ENCODE measurements around the gene BTN3A1. TPM values are rescaled to one million over a fixed set of nuclear protein-coding genes. Genes with fewer than 3 reads are reported as not detected.
"Not testable (repeated sequence)": the region's sequence is repeated elsewhere in the genome, so short reads cannot be mapped to it uniquely, and the experiment has no call there.

BTN3A1 gene
- total RNA-seq, 1 experiment from 2014 or later = 32.7 TPM

- DNase-seq = no peak
- peaks cover 15% of the 10 kb centered on the region for H3K79me2 ChIP-seq (ENCODE audit: low read length)
- H3K9ac ChIP-seq (ENCODE audit: low read length) = no peak overlapping the region
- no peaks in the 10 kb centered on the region for H3K36me3 ChIP-seq (ENCODE audit: insufficient read depth, low read length)
- H4K20me1 ChIP-seq (ENCODE audit: insufficient read depth, low read depth, low read length) = no peaks in the 10 kb centered on the region
- peaks cover 27% of the 10 kb centered on the region for H3K4me1 ChIP-seq (ENCODE audit: low read length)
- no peaks in the 10 kb centered on the region for H3K9me2 ChIP-seq (replicated peaks; ENCODE audit: insufficient read depth, low read length)
- H3K27ac ChIP-seq (ENCODE audit: low read length) = no peak overlapping the region
- H2AFZ ChIP-seq (ENCODE audit: low read length) = no peak overlapping the region
- no peaks in the 10 kb centered on the region for H3K9me3 ChIP-seq (ENCODE audit: low read length)
- H3K4me2 ChIP-seq (ENCODE audit: low read depth, low read length, poor library complexity, severe bottlenecking) = no peak overlapping the region
- H3K4me3 ChIP-seq (ENCODE audit: low read length) = no peak overlapping the region
- H3K27me3 ChIP-seq (ENCODE audit: low read length) = no peaks in the 10 kb centered on the region
Measured at GRCh38 chr6:26361544-26361943, 40.5 kb upstream of the BTN3A1 start.

- no peaks in the 10 kb centered on the region for H3K36me3 ChIP-seq (ENCODE audit: insufficient read depth, low read length)
- no peaks in the 10 kb centered on the region for H4K20me1 ChIP-seq (ENCODE audit: insufficient read depth, low read depth, low read length)
- H3K9ac ChIP-seq (ENCODE audit: low read length) = no peak overlapping the region
- peaks cover 34% of the 10 kb centered on the region for H3K4me1 ChIP-seq (ENCODE audit: low read length)
- H3K4me3 ChIP-seq (ENCODE audit: low read length) = no peak overlapping the region
- H3K27me3 ChIP-seq (ENCODE audit: low read length) = no peaks in the 10 kb centered on the region
- H3K27ac ChIP-seq (ENCODE audit: low read length) = no peak overlapping the region
- no peaks in the 10 kb centered on the region for H3K9me2 ChIP-seq (replicated peaks; ENCODE audit: insufficient read depth, low read length)
- no peak overlapping the region for H2AFZ ChIP-seq (ENCODE audit: low read length)
- H3K4me2 ChIP-seq (ENCODE audit: low read depth, low read length, poor library complexity, severe bottlenecking) = no peak overlapping the region
- H3K79me2 ChIP-seq (ENCODE audit: low read length) = peaks cover 22% of the 10 kb centered on the region
- H3K9me3 ChIP-seq (ENCODE audit: low read length) = no peaks in the 10 kb centered on the region
- DNase-seq = no peak
Measured at GRCh38 chr6:26362093-26362835, 39.8 kb upstream of the BTN3A1 start.

GRCh38 chr6:26362836-26363220, 39.2 kb upstream of the BTN3A1 start:
- H3K4me2 ChIP-seq (ENCODE audit: low read depth, low read length, poor library complexity, severe bottlenecking) = no peak overlapping the region
- H3K27me3 ChIP-seq (ENCODE audit: low read length) = no peaks in the 10 kb centered on the region
- no peaks in the 10 kb centered on the region for H3K36me3 ChIP-seq (ENCODE audit: insufficient read depth, low read length)
- H2AFZ ChIP-seq (ENCODE audit: low read length) = no peak overlapping the region
- peaks cover 34% of the 10 kb centered on the region for H3K4me1 ChIP-seq (ENCODE audit: low read length)
- H4K20me1 ChIP-seq (ENCODE audit: insufficient read depth, low read depth, low read length) = no peaks in the 10 kb centered on the region
- H3K4me3 ChIP-seq (ENCODE audit: low read length) = no peak overlapping the region
- peaks cover 24% of the 10 kb centered on the region for H3K79me2 ChIP-seq (ENCODE audit: low read length)
- DNase-seq = no peak
- no peaks in the 10 kb centered on the region for H3K9me2 ChIP-seq (replicated peaks; ENCODE audit: insufficient read depth, low read length)
- H3K9ac ChIP-seq (ENCODE audit: low read length) = no peak overlapping the region
- H3K9me3 ChIP-seq (ENCODE audit: low read length) = no peaks in the 10 kb centered on the region
- no peak overlapping the region for H3K27ac ChIP-seq (ENCODE audit: low read length)

GRCh38 chr6:26363882-26364701, 38.0 kb upstream of the BTN3A1 start:
- H3K79me2 ChIP-seq (ENCODE audit: low read length) = peaks cover 24% of the 10 kb centered on the region
- peak overlapping the region; percentile 95 for H2AFZ ChIP-seq (ENCODE audit: low read length)
- H4K20me1 ChIP-seq (ENCODE audit: insufficient read depth, low read depth, low read length) = no peaks in the 10 kb centered on the region
- peak overlapping the region; percentile 90 for H3K4me2 ChIP-seq (ENCODE audit: low read depth, low read length, poor library complexity, severe bottlenecking)
- H3K9me2 ChIP-seq (replicated peaks; ENCODE audit: insufficient read depth, low read length) = no peaks in the 10 kb centered on the region
- H3K27ac ChIP-seq (ENCODE audit: low read length) = peak overlapping the region; percentile 81
- peak overlapping the region; percentile 84 for H3K9ac ChIP-seq (ENCODE audit: low read length)
- DNase-seq = peak; percentile 62
- H3K27me3 ChIP-seq (ENCODE audit: low read length) = no peaks in the 10 kb centered on the region
- no peaks in the 10 kb centered on the region for H3K9me3 ChIP-seq (ENCODE audit: low read length)
- peak overlapping the region; percentile 88 for H3K4me3 ChIP-seq (ENCODE audit: low read length)
- no peaks in the 10 kb centered on the region for H3K36me3 ChIP-seq (ENCODE audit: insufficient read depth, low read length)
- peaks cover 28% of the 10 kb centered on the region for H3K4me1 ChIP-seq (ENCODE audit: low read length)

GRCh38 chr6:26365633-26365995, 36.5 kb upstream of the BTN3A1 start:
- H3K27ac ChIP-seq (ENCODE audit: low read length) = peak overlapping the region; percentile 81
- DNase-seq = no peak
- H2AFZ ChIP-seq (ENCODE audit: low read length) = no peak overlapping the region; the same call in 1 of the 2 replicates
- H3K9ac ChIP-seq (ENCODE audit: low read length) = peak overlapping the region; percentile 84
- H4K20me1 ChIP-seq (ENCODE audit: insufficient read depth, low read depth, low read length) = no peaks in the 10 kb centered on the region
- peaks cover 28% of the 10 kb centered on the region for H3K4me1 ChIP-seq (ENCODE audit: low read length)
- H3K36me3 ChIP-seq (ENCODE audit: insufficient read depth, low read length) = 0 out of 2 replicates have a peak, but pooled peaks cover 4% of the 10 kb centered on the region
- H3K9me2 ChIP-seq (replicated peaks; ENCODE audit: insufficient read depth, low read length) = no peaks in the 10 kb centered on the region
- peaks cover 24% of the 10 kb centered on the region for H3K79me2 ChIP-seq (ENCODE audit: low read length)
- H3K27me3 ChIP-seq (ENCODE audit: low read length) = no peaks in the 10 kb centered on the region
- H3K9me3 ChIP-seq (ENCODE audit: low read length) = no peaks in the 10 kb centered on the region
- peak overlapping the region; percentile 90 for H3K4me2 ChIP-seq (ENCODE audit: low read depth, low read length, poor library complexity, severe bottlenecking)
- H3K4me3 ChIP-seq (ENCODE audit: low read length) = peak overlapping the region; percentile 88

GRCh38 chr6:26366504-26366903, 35.6 kb upstream of the BTN3A1 start:
- H3K27ac ChIP-seq (ENCODE audit: low read length) = peak overlapping the region; percentile 81; the same call in 1 of the 2 replicates

GRCh38 chr6:26367114-26367513, 35.0 kb upstream of the BTN3A1 start:
- H3K4me2 ChIP-seq (ENCODE audit: low read depth, low read length, poor library complexity, severe bottlenecking) = peak overlapping the region; percentile 90
- H3K9me3 ChIP-seq (ENCODE audit: low read length) = no peaks in the 10 kb centered on the region
- no peak overlapping the region for H2AFZ ChIP-seq (ENCODE audit: low read length)
- no peak overlapping the region for H3K4me3 ChIP-seq (ENCODE audit: low read length)
- H3K27ac ChIP-seq (ENCODE audit: low read length) = no peak overlapping the region
- H3K9me2 ChIP-seq (replicated peaks; ENCODE audit: insufficient read depth, low read length) = no peaks in the 10 kb centered on the region
- no peaks in the 10 kb centered on the region for H3K27me3 ChIP-seq (ENCODE audit: low read length)
- H3K36me3 ChIP-seq (ENCODE audit: insufficient read depth, low read length) = peaks cover 4% of the 10 kb centered on the region; the same call in 1 of the 2 replicates
- DNase-seq = no peak
- peaks cover 28% of the 10 kb centered on the region for H3K4me1 ChIP-seq (ENCODE audit: low read length)
- H4K20me1 ChIP-seq (ENCODE audit: insufficient read depth, low read depth, low read length) = no peaks in the 10 kb centered on the region
- peaks cover 24% of the 10 kb centered on the region for H3K79me2 ChIP-seq (ENCODE audit: low read length)
- H3K9ac ChIP-seq (ENCODE audit: low read length) = no peak overlapping the region

More at GRCh38 chr6:26366504-26366903, 35.6 kb upstream of the BTN3A1 start:
- DNase-seq = peak; percentile 51
- Histone ChIP-seq H3K36me3 (ENCODE audit: insufficient read depth, low read length) (0 out of 2 replicates have a peak, but pooled peaks cover 4% of the 10 kb centered on the region), H3K27me3 (ENCODE audit: low read length) (no peaks in the 10 kb centered on the region), H3K9me3 (ENCODE audit: low read length) (no peaks in the 10 kb centered on the region), H3K4me3 (ENCODE audit: low read length) (peak overlapping the region; percentile 88), H4K20me1 (ENCODE audit: insufficient read depth, low read depth, low read length) (no peaks in the 10 kb centered on the region), H3K9ac (ENCODE audit: low read length) (peak overlapping the region; percentile 84), H2AFZ (ENCODE audit: low read length) (no peak overlapping the region), H3K9me2 (replicated peaks; ENCODE audit: insufficient read depth, low read length) (no peaks in the 10 kb centered on the region), H3K79me2 (ENCODE audit: low read length) (peaks cover 24% of the 10 kb centered on the region), H3K4me1 (ENCODE audit: low read length) (peaks cover 28% of the 10 kb centered on the region), H3K4me2 (ENCODE audit: low read depth, low read length, poor library complexity, severe bottlenecking) (peak overlapping the region; percentile 90)

GRCh38 chr6:26371813-26372212, 30.3 kb upstream of the BTN3A1 start:
- H3K9ac ChIP-seq (ENCODE audit: low read length); H3K27ac ChIP-seq (ENCODE audit: low read length); H3K79me2 ChIP-seq (ENCODE audit: low read length); H2AFZ ChIP-seq (ENCODE audit: low read length); H3K9me3 ChIP-seq (ENCODE audit: low read length); H3K4me3 ChIP-seq (ENCODE audit: low read length); H3K4me2 ChIP-seq (ENCODE audit: low read depth, low read length, poor library complexity, severe bottlenecking); H3K4me1 ChIP-seq (ENCODE audit: low read length); DNase-seq; H4K20me1 ChIP-seq (ENCODE audit: insufficient read depth, low read depth, low read length); H3K9me2 ChIP-seq (replicated peaks; ENCODE audit: insufficient read depth, low read length); H3K27me3 ChIP-seq (ENCODE audit: low read length): not testable (repeated sequence)
- peaks cover 15% of the 10 kb centered on the region; the same call in 1 of the 2 replicates for H3K36me3 ChIP-seq (ENCODE audit: insufficient read depth, low read length)
